ENCODE data around the gene PALLD. TPM values are rescaled to one million over a fixed set of nuclear protein-coding genes. Genes with fewer than 3 reads are reported as not detected.

The PALLD gene
- total RNA-seq, 4 donors from 2014 or later: 1,903 to 3,507 (median 2,130) TPM

- Histone ChIP-seq H3K4me1 (peaks cover 16 to 43% (median 20%) of the 10 kb centered on the region in 4 donors), H3K27me3 (no peaks in the 10 kb centered on the region), H3K4me3 (no peak overlapping the region), H3K27ac (replicated peaks in 1 of 4) (peak overlapping the region in 2 of 4 donors; percentile 35 to 70), H3K9me3 (no peaks in the 10 kb centered on the region), H3K36me3 (no peaks in the 10 kb centered on the region)
- TF ChIP-seq CTCF (IDR thresholded peaks at IDR 0.05): no peak
- DNase-seq (ENCODE audit: extremely low spot score): no peak
- intact Hi-C loops (cut with DNase I): no loop called here
Observed at GRCh38 chr4:168623011-168623410, 126.2 kb downstream of the PALLD start.

DNA sequence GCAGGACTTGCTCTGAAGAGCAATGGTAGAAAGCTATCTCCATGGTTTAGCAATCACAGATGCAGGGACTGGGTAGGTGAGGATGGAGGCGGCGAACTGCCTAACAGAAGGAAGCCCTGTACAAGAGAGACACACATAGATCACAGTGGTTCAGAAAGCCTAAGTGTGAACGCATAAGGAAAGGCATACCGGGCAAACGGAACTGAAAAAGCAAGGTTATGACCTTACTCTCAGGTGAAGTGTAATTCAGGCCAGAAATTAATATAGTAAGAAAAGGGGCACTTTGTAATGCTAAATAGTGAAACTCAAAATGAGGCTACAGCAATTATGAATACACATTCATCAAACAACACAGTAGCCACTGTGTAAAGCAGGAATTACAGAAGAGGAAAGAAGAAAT is 126.6 kb downstream of the PALLD start:
- Histone ChIP-seq H3K36me3 (no peaks in the 10 kb centered on the region), H3K4me1 (peaks cover 13 to 43% (median 20%) of the 10 kb centered on the region in 4 donors), H3K9me3 (no peaks in the 10 kb centered on the region), H3K27ac (replicated peaks in 1 of 4) (no peak overlapping the region), H3K4me3 (no peak overlapping the region), H3K27me3 (no peaks in the 10 kb centered on the region)
- intact Hi-C loops (cut with DNase I): no loop called here
- DNase-seq (ENCODE audit: extremely low spot score): peak; percentile 12
- TF ChIP-seq CTCF (IDR thresholded peaks at IDR 0.05) (no peak), POLR2AphosphoS5 (IDR thresholded peaks at IDR 0.05) (no peak), POLR2A (IDR thresholded peaks at IDR 0.05; ENCODE audit: low read depth) (no peak), EP300 (IDR thresholded peaks at IDR 0.05) (no peak)
- 95% methylated on average over 5 of the region's 5 CpGs for WGBS

- no peaks in the 10 kb centered on the region for H3K9me3 ChIP-seq
- peaks cover 12 to 31% (median 24%) of the 10 kb centered on the region in 4 donors for H3K4me1 ChIP-seq
- no peak for DNase-seq (ENCODE audit: extremely low spot score)
- H3K36me3 ChIP-seq: no peaks in the 10 kb centered on the region
- 94% methylated on average over 5 of the region's 5 CpGs for WGBS
- TF ChIP-seq EP300 (IDR thresholded peaks at IDR 0.05): no peak
- TF ChIP-seq POLR2A (IDR thresholded peaks at IDR 0.05; ENCODE audit: low read depth): no peak
- TF ChIP-seq CTCF (IDR thresholded peaks at IDR 0.05): no peak
- no peak for TF ChIP-seq POLR2AphosphoS5 (IDR thresholded peaks at IDR 0.05)
- no peak overlapping the region for H3K27ac ChIP-seq (replicated peaks in 1 of 4)
- H3K27me3 ChIP-seq: no peaks in the 10 kb centered on the region
- intact Hi-C loops (cut with DNase I): no loop called here
- no peak overlapping the region for H3K4me3 ChIP-seq
Observed at GRCh38 chr4:168628251-168628650, 131.4 kb downstream of the PALLD start.

- no peaks in the 10 kb centered on the region for H3K9me3 ChIP-seq
- no peak for DNase-seq (ENCODE audit: extremely low spot score)
- TF ChIP-seq POLR2AphosphoS5 (IDR thresholded peaks at IDR 0.05): no peak
- no peak for TF ChIP-seq POLR2A (IDR thresholded peaks at IDR 0.05; ENCODE audit: low read depth)
- TF ChIP-seq EP300 (IDR thresholded peaks at IDR 0.05): no peak
- TF ChIP-seq CTCF (IDR thresholded peaks at IDR 0.05): no peak
- H3K27ac ChIP-seq (replicated peaks in 1 of 4): no peak overlapping the region
- no peak overlapping the region for H3K4me3 ChIP-seq
- WGBS: 96% methylated on average over 4 of the region's 4 CpGs
- peaks cover 24 to 41% (median 28%) of the 10 kb centered on the region in 4 donors for H3K4me1 ChIP-seq
- H3K27me3 ChIP-seq: no peaks in the 10 kb centered on the region
- H3K36me3 ChIP-seq: no peaks in the 10 kb centered on the region
- intact Hi-C loops (cut with DNase I): no loop called here
Observed at GRCh38 chr4:168629566-168629965, 132.7 kb downstream of the PALLD start.
